K562 (cell line): ENCODE results near the gene KLK10. TPM values are rescaled to one million over a fixed set of nuclear protein-coding genes. Genes with fewer than 3 reads are reported as not detected.

Source experiments
- ATAC-seq: fragments of 200-7000 bp; cut with Tn5 transposase; 3 replicates; pipeline ENCODE4 v1.9.1; 2020; ENCODE audit warnings: moderate library complexity
- BruUV-seq: library from RNA; stranded (reverse); fragments of 400-500 nt; replicated peaks from 2 replicates; lab custom pipeline; 2021; lab: Mats Ljungman, UMichigan
- CTCF ChIA-PET: fragments of 300-600 bp; formaldehyde crosslinking; extraction: SDS; loops from one replicate; lab custom pipeline; 2021; ENCODE audit warnings: low intra/inter-chr PET ratio; lab: Yijun Ruan, JAX
- POLR2A ChIA-PET: fragments of 300-600, 350-650 bp; sonication (Branson Sonifier 250); formaldehyde crosslinking; extraction: SDS; loops from one replicate; lab custom pipeline; 2021; ENCODE audit warnings: antibody characterized with exemption, inconsistent platforms; lab: Yijun Ruan, JAX
- DNase-seq, 4 experiments: peaks; one replicate each; pipeline versions ENCODE4 v3.0.0 to v3.0.0-alpha.2; 2011 to 2018; ENCODE audit warnings: low spot score in 3 of 4, mixed read lengths in 3 of 4; ENCODE audit errors: extremely low read depth in 1 of 4
- FAIRE-seq: peaks from 2 replicates; lab custom pipeline; 2011; peaks lifted over from hg19 to GRCh38; lab: Jason Lieb, UNC
- H2AFZ ChIP-seq: 2 replicates; pipeline ENCODE4 v1.6.0; 2011; ENCODE audit warnings: low read depth, low read length, control low read depth, inconsistent platforms
- H3K27ac ChIP-seq: fragments of 200-600 bp; 3 replicates; pipeline ENCODE4 v1.8.0; 2011; ENCODE audit warnings: low read depth, mild to moderate bottlenecking, control low read depth, inconsistent platforms, low read length, moderate library complexity, mixed read lengths; ENCODE audit errors: extremely low read depth
- H3K27me3 ChIP-seq, 2 experiments: fragments of 300-600 bp in 1 of 2; 2 replicates in 1 of 2; 3 replicates in 1 of 2; pipeline versions ENCODE4 v1.6.0 to v1.8.0; 2011; ENCODE audit warnings: inconsistent platforms in 2 of 2, low read length in 2 of 2, mild to moderate bottlenecking in 1 of 2, mixed read lengths in 1 of 2, moderate library complexity in 1 of 2; ENCODE audit not compliant: control insufficient read depth in 2 of 2, insufficient read depth in 2 of 2
- H3K36me3 ChIP-seq: fragments of 300-600 bp; 3 replicates; pipeline ENCODE4 v1.8.0; 2011; ENCODE audit warnings: mild to moderate bottlenecking, low read length, inconsistent platforms; ENCODE audit not compliant: control insufficient read depth, insufficient read depth
- H3K4me1 ChIP-seq, 2 experiments: fragments of 200-600 bp in 1 of 2; replicated peaks in 1 of 2; 2 replicates in 1 of 2; 3 replicates in 1 of 2; pipeline versions ENCODE4 v1.5.1 to v1.8.0; 2011; ENCODE audit warnings: inconsistent platforms in 2 of 2, low read length in 2 of 2, mild to moderate bottlenecking in 1 of 2, mixed read lengths in 1 of 2, moderate library complexity in 1 of 2; ENCODE audit not compliant: control insufficient read depth in 2 of 2, insufficient read depth in 2 of 2
- H3K4me2 ChIP-seq: 2 replicates; pipeline ENCODE4 v1.6.1; 2011; ENCODE audit warnings: low read length, control low read depth, inconsistent platforms, mixed read lengths; ENCODE audit not compliant: insufficient read depth
- H3K4me3 ChIP-seq: fragments of 200-600 bp; sonication (generic), shearing (Covaris generic); 2 replicates; pipeline ENCODE4 v1.5.1; 2016; ENCODE audit warnings: control low read depth, inconsistent platforms
- H3K79me2 ChIP-seq: fragments of 200-600 bp; 3 replicates; pipeline ENCODE4 v1.8.0; 2011; ENCODE audit warnings: low read length, inconsistent platforms; ENCODE audit not compliant: control insufficient read depth, insufficient read depth
- H3K9ac ChIP-seq, 2 experiments: 2 replicates each; pipeline versions ENCODE4 v1.6.0 to v1.6.1; 2011; ENCODE audit warnings: low read depth in 2 of 2, low read length in 2 of 2, control low read depth in 1 of 2, inconsistent platforms in 1 of 2, mild to moderate bottlenecking in 1 of 2, mixed read lengths in 1 of 2; ENCODE audit not compliant: insufficient read depth in 1 of 2
- H3K9me1 ChIP-seq: one replicate; pipeline ENCODE4 v1.6.0; 2011; ENCODE audit warnings: inconsistent platforms, mild to moderate bottlenecking, low read length, moderate library complexity; ENCODE audit not compliant: control insufficient read depth, insufficient read depth
- H3K9me3 ChIP-seq: replicated peaks from 2 replicates; pipeline ENCODE4 v1.5.1; 2011; ENCODE audit warnings: low read depth, low read length, inconsistent platforms; ENCODE audit not compliant: control insufficient read depth, insufficient read depth
- H4K20me1 ChIP-seq: replicated peaks from 2 replicates; pipeline ENCODE4 v1.6.1; 2011; ENCODE audit warnings: low read length, inconsistent platforms, mixed read lengths; ENCODE audit not compliant: control insufficient read depth, insufficient read depth
- PKNOX1 ChIP-seq: fragments of 450-650 bp; IDR thresholded peaks from 2 replicates; pipeline ENCODE4 v1.6.1; 2016
- RERE ChIP-seq: sonication (generic); formaldehyde crosslinking; IDR thresholded peaks from 2 replicates; pipeline ENCODE4 v1.8.0; 2023; ENCODE audit warnings: missing genetic modification reagents, mild to moderate bottlenecking, borderline replicate concordance
- TBL1XR1 ChIP-seq, 2 experiments: IDR thresholded peaks; 2 replicates each; pipeline ENCODE4 v1.6.1; 2012; ENCODE audit warnings: improper control_type of control experiment in 2 of 2, low read length in 2 of 2, mild to moderate bottlenecking in 1 of 2
- WGBS: fragments of 100-300 bp; shearing (Covaris generic); methylation state at CpG from one replicate; pipeline ENCODE4 v1.1.6; 2016; ENCODE audit warnings: low coverage, mixed read lengths; ENCODE audit not compliant: insufficient coverage; ENCODE audit errors: missing lambda C conversion rate; 5-methylcytosine and 5-hydroxymethylcytosine counted together
- in situ Hi-C: fragments of 300-500 bp; cut with MboI; formaldehyde crosslinking; loops from 4 replicates; pipeline ENCODE4 v1.15.0; 2018; ENCODE audit warnings: inconsistent platforms, mixed read lengths
- intact Hi-C: fragments of 100-400 bp; cut with micrococcal nuclease; formaldehyde crosslinking; loops from 2 replicates; pipeline ENCODE4 v1.14.2; 2022
- polyA plus RNA-seq, 8 experiments: library from polyadenylated mRNA; depleted of rRNA in 4 of 8; stranded (reverse) in 5 of 8; unstranded in 3 of 8; fragments of >200 nt; fragmentation: Nextera tagmentation in 2 of 8; fragmentation: Illumina TruSeq in 1 of 8; extraction: Ambion mirVana in 2 of 8; extraction: Trizol in 1 of 8; gene quantifications; 2 replicates each; pipeline versions ENCODE4 v1.2.1 to v1.2.3, GENCODE V29; 2011 to 2014; ENCODE audit warnings: inconsistent platforms in 1 of 8, missing spikeins in 1 of 8
- total RNA-seq, 7 experiments: library from RNA; depleted of rRNA in 6 of 7; stranded (reverse); fragments of >200 nt in 6 of 7; fragmentation: Illumina TruSeq in 2 of 7; extraction: Trizol in 2 of 7; gene quantifications; 2 replicates each; pipeline versions ENCODE4 v1.2.1 to v1.2.3, GENCODE V29; 2011 to 2021; ENCODE audit warnings: low replicate concordance in 1 of 7

KLK10 gene
- total and polyA plus RNA-seq, 9 of the 15 experiments (the other 6 are each of a cell fraction or from before 2014, with no cell fraction given), result 0.11 TPM; not detected in 8

- Histone ChIP-seq H3K27me3 (peaks cover 5 to 19% of the 10 kb centered on the region in 2 experiments; a peak in 3 of 5 replicates), H3K4me1 (peaks cover 0 to 3% of the 10 kb centered on the region in 2 experiments; a peak in 1 of 5 replicates), H4K20me1 (no peaks in the 10 kb centered on the region), H3K4me3 (no peak overlapping the region), H3K27ac (no peak overlapping the region), H3K79me2 (no peaks in the 10 kb centered on the region), H2AFZ (no peak overlapping the region), H3K4me2 (no peak overlapping the region), H3K9me1 (no peaks in the 10 kb centered on the region), H3K9ac (no peak overlapping the region), H3K36me3 (no peaks in the 10 kb centered on the region), H3K9me3 (no peaks in the 10 kb centered on the region)
- DNase-seq, result no peak
- POLR2A ChIA-PET, result no interaction called here
- CTCF ChIA-PET, result no interaction called here
- FAIRE-seq, result no peak
- TF ChIP-seq RERE (CRISPR knock-in tag), result no peak
- TF ChIP-seq PKNOX1, result peak; percentile 60
- no peak for TF ChIP-seq TBL1XR1 (IDR thresholded peaks at IDR 0.05; ENCODE audit: low read length in 2 of 2)
- ATAC-seq, result no peak
- no TSS peak for BruUV-seq
- WGBS, result 3% methylated on average over 7 of the region's 8 CpGs
- intact Hi-C loops, result no loop called here
- in situ Hi-C loops, result no loop called here
These were observed 39.8 kb downstream of the KLK10 start for GRCh38 chr19:50979758-50980157.
